Activated gamma-delta T cell (primary cell): Measurements from ENCODE around the gene USE1.

ENCODE experiments used
- DNase-seq: peaks from one replicate; lab custom pipeline; 2025; lab: John Stamatoyannopoulos, UW

Gene USE1

DNA sequence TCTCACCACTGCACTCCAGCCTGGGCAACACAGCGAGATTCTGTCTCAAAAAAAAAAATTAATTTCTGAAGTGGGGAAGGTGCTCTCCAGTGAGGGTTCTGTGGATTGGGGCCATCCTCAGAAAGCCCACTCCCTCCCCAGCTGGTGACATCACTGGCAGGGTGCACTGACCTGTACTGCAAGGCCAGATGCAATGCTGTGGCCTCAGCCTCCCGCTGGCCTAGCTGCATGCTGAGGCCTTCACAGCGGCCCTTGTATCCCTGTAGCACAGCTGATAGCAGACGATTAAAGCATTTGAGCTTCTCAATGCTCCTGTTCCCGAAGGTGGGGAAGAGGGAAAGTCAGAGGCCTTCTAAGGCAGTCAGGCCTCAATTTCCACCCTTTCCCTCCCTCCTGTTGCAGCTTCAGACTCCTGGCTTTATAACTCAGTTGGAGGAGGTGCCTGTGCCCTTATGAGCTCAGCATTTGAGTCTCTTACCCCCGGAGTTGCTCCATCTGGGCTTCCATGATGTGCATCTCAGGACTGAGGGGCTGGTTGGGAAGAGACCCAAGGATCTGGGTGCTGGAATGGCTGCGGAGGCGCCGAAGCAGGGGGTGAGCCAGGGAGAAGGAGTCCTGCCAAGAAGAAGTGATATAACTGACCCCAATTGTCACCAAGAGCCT lies 44.1 kb downstream of the USE1 start:
- no peak for DNase-seq

DNA sequence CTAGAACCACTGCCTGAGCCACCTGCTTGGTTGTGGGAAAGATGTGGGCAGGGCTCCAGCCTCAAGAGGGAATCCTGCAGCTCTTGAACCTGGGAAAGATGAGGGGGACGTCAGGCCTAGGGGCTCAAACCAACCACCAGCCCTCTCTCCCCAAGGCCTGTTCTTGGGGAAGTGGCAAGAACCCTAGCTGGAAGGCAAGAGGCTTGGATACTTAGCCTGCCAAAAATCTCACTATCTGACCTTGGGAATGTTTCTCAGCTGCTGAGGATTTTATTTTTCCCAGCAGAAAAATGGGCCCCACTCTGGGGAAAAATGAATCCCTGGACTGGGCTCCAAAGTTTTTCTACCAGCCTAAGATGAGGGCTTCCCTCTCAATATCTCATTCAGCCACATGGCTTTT lies 44.8 kb downstream of the USE1 start:
- DNase-seq: no peak

DNA sequence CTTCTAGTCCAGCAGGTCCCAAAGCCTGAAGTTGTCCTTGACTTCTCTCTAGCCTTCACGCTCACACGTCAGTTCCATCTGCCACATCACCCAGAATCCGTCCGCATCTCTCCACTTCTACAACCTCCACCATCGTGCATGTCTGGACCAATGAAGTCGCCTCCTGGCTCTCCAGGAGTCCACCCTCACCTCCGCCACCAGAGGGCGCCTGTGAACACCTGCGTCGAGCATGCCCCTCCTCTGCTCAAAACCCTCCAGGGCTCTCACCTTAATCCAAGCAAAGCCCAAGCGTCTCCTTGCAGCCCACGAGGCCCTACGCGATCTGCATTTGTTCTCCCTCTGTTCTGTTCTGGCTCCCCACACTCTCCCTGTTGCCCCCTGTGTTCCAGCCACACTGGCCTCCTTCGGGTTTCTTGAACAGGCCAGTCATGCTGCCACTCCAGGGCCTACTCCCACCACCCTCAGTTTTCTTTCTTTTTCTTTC lies 45.7 kb downstream of the USE1 start:
- DNase-seq: peak; percentile 58

DNA sequence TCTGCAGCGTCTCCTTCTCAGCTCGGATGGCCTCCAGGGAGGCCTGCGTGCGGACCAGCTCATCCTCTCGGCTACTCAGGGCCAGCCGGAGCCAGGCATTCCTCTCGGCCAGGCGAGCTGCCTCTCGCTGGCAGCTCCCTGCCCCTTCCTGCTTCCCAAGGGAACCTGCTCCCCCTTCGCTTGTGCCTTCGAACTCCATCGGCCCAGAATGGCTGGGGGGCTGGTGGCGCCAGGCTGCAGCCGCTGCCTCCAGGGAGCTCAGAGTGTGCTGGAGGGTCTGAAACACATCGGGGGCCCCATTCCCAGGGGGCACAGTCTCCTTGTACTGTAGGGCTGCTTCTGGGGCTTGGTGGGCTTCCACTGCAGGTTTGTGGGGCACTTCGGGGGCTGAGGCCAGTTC lies 47.4 kb downstream of the USE1 start:
- DNase-seq: no peak

DNA sequence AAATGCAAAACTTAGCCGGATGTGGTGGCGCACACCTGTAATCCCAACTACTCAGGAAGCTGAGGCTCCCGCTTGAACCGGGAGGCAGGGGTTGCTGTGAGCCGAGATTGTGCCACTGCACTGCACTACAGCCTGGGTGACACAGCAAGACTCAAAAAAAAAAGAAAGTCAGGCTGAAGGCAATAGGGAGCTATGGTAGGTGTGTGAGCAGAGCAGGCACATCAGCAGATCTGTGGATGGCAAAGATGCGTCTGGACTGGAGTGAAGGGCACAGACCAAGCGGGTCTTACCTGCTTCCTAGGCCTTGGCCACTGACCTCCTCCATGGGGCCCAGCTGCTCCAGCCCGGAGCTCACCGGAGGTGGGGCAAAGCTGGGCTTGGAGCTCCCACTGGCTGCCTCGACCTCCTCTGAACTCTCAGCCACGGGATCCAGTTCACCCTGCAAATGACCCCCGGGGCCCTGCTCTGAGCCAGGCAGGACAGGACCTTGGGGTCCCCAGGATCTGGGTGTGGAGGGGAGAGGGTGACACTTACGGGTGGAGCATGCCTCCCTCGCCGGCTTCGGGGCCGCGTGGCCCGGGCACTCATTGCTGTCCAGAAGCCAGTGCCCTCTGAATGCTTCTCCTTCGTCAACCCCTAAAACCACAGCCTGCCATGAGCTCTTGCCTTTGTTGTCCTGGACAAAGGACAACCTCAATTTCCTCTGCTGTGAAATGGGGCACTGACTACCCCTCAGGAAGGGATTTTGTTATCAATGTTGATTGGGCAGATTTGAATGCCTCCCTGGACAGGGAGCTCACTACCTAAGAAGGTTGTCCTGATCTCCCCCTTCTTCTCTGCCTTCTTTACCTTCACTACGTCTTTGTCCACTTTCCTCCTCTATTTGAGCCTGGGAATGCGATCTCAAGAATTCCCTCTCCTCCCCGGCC lies 48.8 kb downstream of the USE1 start:
- DNase-seq: no peak

DNA sequence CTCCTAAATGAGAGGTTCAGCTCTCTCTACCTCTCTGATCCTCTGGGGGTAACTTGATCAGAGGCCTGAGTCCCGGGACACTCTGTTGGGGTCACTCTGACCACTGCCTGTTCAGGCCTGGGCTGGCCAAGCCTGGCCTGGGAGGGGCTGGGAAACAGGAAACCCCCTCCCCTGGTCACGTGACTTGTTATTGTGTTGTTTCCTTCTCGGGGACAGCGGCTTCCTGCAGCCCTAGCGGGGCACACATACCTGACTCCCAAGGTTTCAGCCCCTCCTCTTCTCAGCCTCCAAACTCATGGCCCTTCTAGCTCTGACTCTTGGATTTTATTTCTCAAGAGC lies 49.5 kb downstream of the USE1 start, which contains the start of gene USHBP1:
TSS of gene USHBP1 (minus strand) at position 105 of the 339 bp plus-strand sequence. CDS start 446 bp downstream, outside the sequence.
- DNase-seq: no peak

DNA sequence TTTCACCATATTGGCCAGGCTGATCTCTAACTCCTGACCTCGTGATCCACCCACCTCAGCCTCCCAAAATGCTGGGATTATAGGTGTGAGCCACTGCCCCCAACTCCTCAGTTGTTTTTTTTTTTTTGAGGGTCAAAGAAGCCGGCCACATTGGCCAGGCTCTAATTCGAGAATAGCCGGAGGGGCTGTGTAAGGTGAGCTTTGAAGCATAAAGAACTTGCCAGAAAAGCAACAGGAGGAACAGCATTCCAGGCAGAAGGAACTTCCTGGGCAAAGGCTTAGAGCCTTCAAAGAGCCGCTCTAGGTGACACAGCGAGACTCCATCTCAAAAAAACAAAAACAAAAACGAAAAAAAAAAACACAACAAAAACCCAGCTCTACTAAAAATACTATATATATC lies 50.9 kb downstream of the USE1 start:
- no peak for DNase-seq

DNA sequence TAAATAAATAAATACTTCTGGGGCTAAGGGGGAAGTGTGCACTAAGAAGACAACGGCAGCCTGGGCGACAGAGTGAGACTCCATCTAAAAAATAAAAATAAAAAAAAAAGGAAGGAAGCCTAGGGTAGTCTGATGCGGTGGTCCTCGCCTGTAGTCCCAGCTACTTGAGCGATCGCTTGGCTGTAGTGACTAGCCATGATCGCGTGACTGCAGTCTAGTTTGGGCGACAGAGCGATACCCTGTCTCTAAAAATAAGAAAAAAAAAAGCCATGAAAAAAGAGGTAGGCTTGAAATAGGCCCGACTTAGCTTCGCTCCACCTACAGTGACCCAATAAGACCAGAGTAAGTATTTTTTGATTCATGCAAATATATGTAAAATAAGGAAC lies 51.4 kb downstream of the USE1 start:
- no peak for DNase-seq

DNA sequence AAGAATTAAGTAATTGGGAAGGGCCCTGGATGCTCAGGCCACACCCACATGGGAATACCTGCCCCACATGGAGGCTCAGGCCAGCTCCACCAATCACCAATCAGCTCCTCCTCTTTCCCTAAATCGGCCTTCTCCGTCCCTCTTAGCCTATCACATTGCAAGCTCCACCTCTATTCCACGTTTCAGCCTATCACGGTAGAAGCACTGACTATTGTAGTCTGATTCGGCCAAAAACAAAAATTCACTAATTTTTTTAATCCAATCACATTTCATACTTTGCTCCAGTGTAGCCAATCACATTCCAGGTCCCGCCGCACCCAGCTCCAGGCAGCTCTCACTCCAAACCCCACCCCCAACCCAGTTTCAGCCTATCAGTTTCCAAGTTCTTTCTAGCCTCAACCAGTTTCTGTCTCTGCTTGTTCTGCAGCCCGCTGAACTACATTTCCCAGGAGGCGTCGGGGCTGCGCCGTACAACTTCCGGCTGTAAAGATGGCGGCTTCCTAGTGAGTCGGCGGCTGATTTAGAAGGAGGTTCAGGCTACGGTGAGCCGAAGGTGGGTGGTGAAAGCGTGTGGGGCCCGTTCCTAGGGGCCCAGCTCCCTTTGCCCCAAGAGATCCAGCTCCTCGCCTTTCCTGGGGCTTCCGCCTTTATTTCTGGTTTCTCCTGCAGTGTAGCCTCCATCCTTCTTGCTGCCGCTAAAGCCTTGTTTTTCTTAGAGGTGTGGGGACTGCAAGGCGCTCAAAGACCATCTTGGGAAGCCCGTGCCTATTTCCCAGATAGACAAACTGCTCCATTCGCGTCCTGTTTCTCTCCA lies 52.0 kb downstream of the USE1 start, which contains the start of gene BABAM1:
TSS of gene BABAM1 (plus strand) at position 469 of the 814 bp plus-strand sequence. CDS start 1,364 bp downstream, outside the sequence.
- peak; percentile 70 for DNase-seq

DNA sequence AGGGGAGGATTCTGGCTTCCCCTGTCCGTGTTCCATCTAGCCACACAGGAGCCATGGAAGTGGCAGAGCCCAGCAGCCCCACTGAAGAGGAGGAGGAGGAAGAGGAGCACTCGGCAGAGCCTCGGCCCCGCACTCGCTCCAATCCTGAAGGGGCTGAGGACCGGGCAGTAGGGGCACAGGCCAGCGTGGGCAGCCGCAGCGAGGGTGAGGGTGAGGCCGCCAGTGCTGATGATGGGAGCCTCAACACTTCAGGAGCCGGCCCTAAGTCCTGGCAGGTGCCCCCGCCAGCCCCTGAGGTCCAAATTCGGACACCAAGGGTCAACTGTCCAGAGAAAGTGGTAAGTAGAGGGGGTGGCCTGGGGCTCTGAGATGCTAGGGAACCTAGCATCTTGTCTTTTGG lies 53.6 kb downstream of the USE1 start:
- DNase-seq: no peak
